K562 (cell line): ENCODE results near the gene TCF3. TPM values are rescaled to one million over a fixed set of nuclear protein-coding genes. Genes with fewer than 3 reads are reported as not detected.

Experiments
- ATAC-seq: fragments of 200-7000 bp; cut with Tn5 transposase; 3 replicates; pipeline ENCODE4 v1.9.1; 2020; ENCODE audit warnings: moderate library complexity
- BruUV-seq: library from RNA; stranded (reverse); fragments of 400-500 nt; replicated peaks from 2 replicates; lab custom pipeline; 2021; lab: Mats Ljungman, UMichigan
- CTCF ChIA-PET: fragments of 300-600 bp; formaldehyde crosslinking; extraction: SDS; loops from one replicate; lab custom pipeline; 2021; ENCODE audit warnings: low intra/inter-chr PET ratio; lab: Yijun Ruan, JAX
- POLR2A ChIA-PET: fragments of 300-600, 350-650 bp; sonication (Branson Sonifier 250); formaldehyde crosslinking; extraction: SDS; loops from one replicate; lab custom pipeline; 2021; ENCODE audit warnings: antibody characterized with exemption, inconsistent platforms; lab: Yijun Ruan, JAX
- DNase-seq, 4 experiments: peaks; one replicate each; pipeline versions ENCODE4 v3.0.0 to v3.0.0-alpha.2; 2011 to 2018; ENCODE audit warnings: low spot score in 3 of 4, mixed read lengths in 3 of 4; ENCODE audit errors: extremely low read depth in 1 of 4
- FAIRE-seq: peaks from 2 replicates; lab custom pipeline; 2011; peaks lifted over from hg19 to GRCh38; lab: Jason Lieb, UNC
- H2AFZ ChIP-seq: 2 replicates; pipeline ENCODE4 v1.6.0; 2011; ENCODE audit warnings: low read depth, low read length, control low read depth, inconsistent platforms
- H3K27ac ChIP-seq: fragments of 200-600 bp; 3 replicates; pipeline ENCODE4 v1.8.0; 2011; ENCODE audit warnings: low read depth, mild to moderate bottlenecking, control low read depth, inconsistent platforms, low read length, moderate library complexity, mixed read lengths; ENCODE audit errors: extremely low read depth
- H3K27me3 ChIP-seq, 2 experiments: fragments of 300-600 bp in 1 of 2; 2 replicates in 1 of 2; 3 replicates in 1 of 2; pipeline versions ENCODE4 v1.6.0 to v1.8.0; 2011; ENCODE audit warnings: inconsistent platforms in 2 of 2, low read length in 2 of 2, mild to moderate bottlenecking in 1 of 2, mixed read lengths in 1 of 2, moderate library complexity in 1 of 2; ENCODE audit not compliant: control insufficient read depth in 2 of 2, insufficient read depth in 2 of 2
- H3K36me3 ChIP-seq: fragments of 300-600 bp; 3 replicates; pipeline ENCODE4 v1.8.0; 2011; ENCODE audit warnings: mild to moderate bottlenecking, low read length, inconsistent platforms; ENCODE audit not compliant: control insufficient read depth, insufficient read depth
- H3K4me1 ChIP-seq, 2 experiments: fragments of 200-600 bp in 1 of 2; replicated peaks in 1 of 2; 2 replicates in 1 of 2; 3 replicates in 1 of 2; pipeline versions ENCODE4 v1.5.1 to v1.8.0; 2011; ENCODE audit warnings: inconsistent platforms in 2 of 2, low read length in 2 of 2, mild to moderate bottlenecking in 1 of 2, mixed read lengths in 1 of 2, moderate library complexity in 1 of 2; ENCODE audit not compliant: control insufficient read depth in 2 of 2, insufficient read depth in 2 of 2
- H3K4me2 ChIP-seq: 2 replicates; pipeline ENCODE4 v1.6.1; 2011; ENCODE audit warnings: low read length, control low read depth, inconsistent platforms, mixed read lengths; ENCODE audit not compliant: insufficient read depth
- H3K4me3 ChIP-seq: fragments of 200-600 bp; sonication (generic), shearing (Covaris generic); 2 replicates; pipeline ENCODE4 v1.5.1; 2016; ENCODE audit warnings: control low read depth, inconsistent platforms
- H3K79me2 ChIP-seq: fragments of 200-600 bp; 3 replicates; pipeline ENCODE4 v1.8.0; 2011; ENCODE audit warnings: low read length, inconsistent platforms; ENCODE audit not compliant: control insufficient read depth, insufficient read depth
- H3K9ac ChIP-seq, 2 experiments: 2 replicates each; pipeline versions ENCODE4 v1.6.0 to v1.6.1; 2011; ENCODE audit warnings: low read depth in 2 of 2, low read length in 2 of 2, control low read depth in 1 of 2, inconsistent platforms in 1 of 2, mild to moderate bottlenecking in 1 of 2, mixed read lengths in 1 of 2; ENCODE audit not compliant: insufficient read depth in 1 of 2
- H3K9me1 ChIP-seq: one replicate; pipeline ENCODE4 v1.6.0; 2011; ENCODE audit warnings: inconsistent platforms, mild to moderate bottlenecking, low read length, moderate library complexity; ENCODE audit not compliant: control insufficient read depth, insufficient read depth
- H3K9me3 ChIP-seq: replicated peaks from 2 replicates; pipeline ENCODE4 v1.5.1; 2011; ENCODE audit warnings: low read depth, low read length, inconsistent platforms; ENCODE audit not compliant: control insufficient read depth, insufficient read depth
- H4K20me1 ChIP-seq: replicated peaks from 2 replicates; pipeline ENCODE4 v1.6.1; 2011; ENCODE audit warnings: low read length, inconsistent platforms, mixed read lengths; ENCODE audit not compliant: control insufficient read depth, insufficient read depth
- NFATC3 ChIP-seq: fragments of 450-650 bp; IDR thresholded peaks from 2 replicates; pipeline ENCODE4 v1.6.1; 2017; ENCODE audit warnings: mild to moderate bottlenecking
- WGBS: fragments of 100-300 bp; shearing (Covaris generic); methylation state at CpG from one replicate; pipeline ENCODE4 v1.1.6; 2016; ENCODE audit warnings: low coverage, mixed read lengths; ENCODE audit not compliant: insufficient coverage; ENCODE audit errors: missing lambda C conversion rate; 5-methylcytosine and 5-hydroxymethylcytosine counted together
- in situ Hi-C: fragments of 300-500 bp; cut with MboI; formaldehyde crosslinking; loops from 4 replicates; pipeline ENCODE4 v1.15.0; 2018; ENCODE audit warnings: inconsistent platforms, mixed read lengths
- intact Hi-C: fragments of 100-400 bp; cut with micrococcal nuclease; formaldehyde crosslinking; loops from 2 replicates; pipeline ENCODE4 v1.14.2; 2022
- polyA plus RNA-seq, 8 experiments: library from polyadenylated mRNA; depleted of rRNA in 4 of 8; stranded (reverse) in 5 of 8; unstranded in 3 of 8; fragments of >200 nt; fragmentation: Nextera tagmentation in 2 of 8; fragmentation: Illumina TruSeq in 1 of 8; extraction: Ambion mirVana in 2 of 8; extraction: Trizol in 1 of 8; gene quantifications; 2 replicates each; pipeline versions ENCODE4 v1.2.1 to v1.2.3, GENCODE V29; 2011 to 2014; ENCODE audit warnings: inconsistent platforms in 1 of 8, missing spikeins in 1 of 8
- total RNA-seq, 7 experiments: library from RNA; depleted of rRNA in 6 of 7; stranded (reverse); fragments of >200 nt in 6 of 7; fragmentation: Illumina TruSeq in 2 of 7; extraction: Trizol in 2 of 7; gene quantifications; 2 replicates each; pipeline versions ENCODE4 v1.2.1 to v1.2.3, GENCODE V29; 2011 to 2021; ENCODE audit warnings: low replicate concordance in 1 of 7
- TF ChIP-seq, protein P1 (sequence below): fragments of 450-650 bp; IDR thresholded peaks from 2 replicates; pipeline ENCODE4 v1.6.1; 2016; ENCODE audit warnings: low read depth

TCF3 gene
- total and polyA plus RNA-seq, 9 of the 15 experiments (the other 6 are each of a cell fraction or from before 2014, with no cell fraction given): 5.6 to 259 (median 84.0) TPM

DNA sequence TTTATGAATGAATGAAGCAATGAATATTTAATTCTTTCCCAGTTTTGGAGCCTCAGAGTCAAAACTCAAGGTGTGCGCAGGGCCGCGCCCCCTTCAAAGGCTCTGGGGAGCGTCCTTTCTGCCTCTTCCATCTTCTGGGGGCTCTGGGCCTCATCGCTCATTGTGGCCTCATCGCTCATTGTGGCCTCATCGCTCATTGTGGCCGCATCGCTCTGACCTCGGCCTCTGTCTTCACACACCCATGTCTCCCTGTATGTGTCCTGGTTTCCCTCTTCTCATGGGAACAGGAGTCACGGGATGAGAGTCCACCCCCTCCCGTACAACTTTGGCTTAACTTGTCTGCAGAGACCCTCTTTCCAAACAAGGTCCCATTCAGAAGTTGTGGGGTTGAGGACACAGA is 81.1 kb downstream of the TCF3 start (continued):
- TF ChIP-seq, protein P1, sequence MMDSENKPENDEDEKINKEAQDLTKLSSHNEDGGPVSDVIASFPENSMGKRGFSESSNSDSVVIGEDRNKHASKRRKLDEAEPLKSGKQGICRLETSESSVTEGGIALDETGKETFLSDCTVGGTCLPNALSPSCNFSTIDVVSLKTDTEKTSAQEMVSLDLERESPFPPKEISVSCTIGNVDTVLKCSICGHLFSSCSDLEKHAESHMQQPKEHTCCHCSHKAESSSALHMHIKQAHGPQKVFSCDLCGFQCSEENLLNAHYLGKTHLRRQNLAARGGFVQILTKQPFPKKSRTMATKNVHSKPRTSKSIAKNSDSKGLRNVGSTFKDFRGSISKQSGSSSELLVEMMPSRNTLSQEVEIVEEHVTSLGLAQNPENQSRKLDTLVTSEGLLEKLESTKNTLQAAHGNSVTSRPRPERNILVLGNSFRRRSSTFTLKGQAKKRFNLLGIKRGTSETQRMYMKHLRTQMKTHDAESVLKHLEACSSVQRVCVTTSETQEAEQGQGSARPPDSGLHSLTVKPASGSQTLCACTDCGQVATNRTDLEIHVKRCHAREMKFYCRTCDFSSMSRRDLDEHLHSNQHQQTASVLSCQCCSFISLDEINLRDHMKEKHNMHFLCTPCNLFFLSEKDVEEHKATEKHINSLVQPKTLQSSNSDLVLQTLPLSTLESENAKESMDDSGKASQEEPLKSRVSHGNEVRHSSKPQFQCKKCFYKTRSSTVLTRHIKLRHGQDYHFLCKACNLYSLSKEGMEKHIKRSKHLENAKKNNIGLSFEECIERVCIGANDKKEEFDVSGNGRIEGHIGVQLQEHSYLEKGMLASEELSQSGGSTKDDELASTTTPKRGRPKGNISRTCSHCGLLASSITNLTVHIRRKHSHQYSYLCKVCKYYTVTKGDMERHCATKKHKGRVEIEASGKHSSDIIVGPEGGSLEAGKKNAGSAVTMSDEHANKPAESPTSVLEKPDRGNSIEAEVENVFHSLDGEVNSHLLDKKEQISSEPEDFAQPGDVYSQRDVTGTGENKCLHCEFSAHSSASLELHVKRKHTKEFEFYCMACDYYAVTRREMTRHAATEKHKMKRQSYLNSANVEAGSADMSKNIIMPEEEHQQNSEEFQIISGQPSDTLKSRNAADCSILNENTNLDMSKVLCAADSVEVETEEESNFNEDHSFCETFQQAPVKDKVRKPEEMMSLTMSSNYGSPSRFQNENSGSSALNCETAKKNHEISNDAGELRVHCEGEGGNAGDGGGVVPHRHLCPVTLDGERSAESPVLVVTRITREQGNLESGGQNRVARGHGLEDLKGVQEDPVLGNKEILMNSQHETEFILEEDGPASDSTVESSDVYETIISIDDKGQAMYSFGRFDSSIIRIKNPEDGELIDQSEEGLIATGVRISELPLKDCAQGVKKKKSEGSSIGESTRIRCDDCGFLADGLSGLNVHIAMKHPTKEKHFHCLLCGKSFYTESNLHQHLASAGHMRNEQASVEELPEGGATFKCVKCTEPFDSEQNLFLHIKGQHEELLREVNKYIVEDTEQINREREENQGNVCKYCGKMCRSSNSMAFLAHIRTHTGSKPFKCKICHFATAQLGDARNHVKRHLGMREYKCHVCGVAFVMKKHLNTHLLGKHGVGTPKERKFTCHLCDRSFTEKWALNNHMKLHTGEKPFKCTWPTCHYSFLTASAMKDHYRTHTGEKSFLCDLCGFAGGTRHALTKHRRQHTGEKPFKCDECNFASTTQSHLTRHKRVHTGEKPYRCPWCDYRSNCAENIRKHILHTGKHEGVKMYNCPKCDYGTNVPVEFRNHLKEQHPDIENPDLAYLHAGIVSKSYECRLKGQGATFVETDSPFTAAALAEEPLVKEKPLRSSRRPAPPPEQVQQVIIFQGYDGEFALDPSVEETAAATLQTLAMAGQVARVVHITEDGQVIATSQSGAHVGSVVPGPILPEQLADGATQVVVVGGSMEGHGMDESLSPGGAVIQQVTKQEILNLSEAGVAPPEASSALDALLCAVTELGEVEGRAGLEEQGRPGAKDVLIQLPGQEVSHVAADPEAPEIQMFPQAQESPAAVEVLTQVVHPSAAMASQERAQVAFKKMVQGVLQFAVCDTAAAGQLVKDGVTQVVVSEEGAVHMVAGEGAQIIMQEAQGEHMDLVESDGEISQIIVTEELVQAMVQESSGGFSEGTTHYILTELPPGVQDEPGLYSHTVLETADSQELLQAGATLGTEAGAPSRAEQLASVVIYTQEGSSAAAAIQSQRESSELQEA: no peak
- TF ChIP-seq, all 486 proteins: peak for 0

DNA sequence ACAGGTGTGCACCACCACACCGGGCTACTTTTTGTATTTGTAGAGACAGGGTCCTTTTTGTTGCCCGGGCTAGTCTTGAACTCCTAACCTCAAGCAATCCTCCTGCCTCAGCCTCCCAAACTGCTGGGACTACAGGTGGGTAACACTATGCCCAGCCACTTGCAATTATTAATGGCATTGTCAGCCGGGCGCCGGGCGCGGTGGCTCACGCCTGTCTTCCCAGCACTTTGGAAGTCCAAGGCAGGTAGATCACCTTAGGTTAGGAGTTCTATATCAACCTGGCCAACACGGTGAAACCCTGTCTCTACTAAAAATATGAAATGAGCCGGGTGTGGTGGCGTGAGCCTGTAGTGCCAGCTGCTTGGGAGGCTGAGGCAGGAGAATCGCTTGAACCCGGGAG is 81.6 kb downstream of the TCF3 start:
- 83% methylated on average over 13 of the region's 13 CpGs for WGBS
- in situ Hi-C loops: no loop called here
- ChIA-PET CTCF (interaction anchor here (0.7 kb wide), 1 partner anchor 54 kb away, joined by 3 read pairs; no protein-coding TSS in a partner anchor), POLR2A (no interaction called here)
- Histone ChIP-seq H3K27ac (no peak overlapping the region), H3K4me3 (no peak overlapping the region), H3K27me3 (no peaks in the 10 kb centered on the region), H3K9ac (no peak overlapping the region), H2AFZ (no peak overlapping the region), H4K20me1 (peaks cover 2% of the 10 kb centered on the region), H3K36me3 (no peaks in the 10 kb centered on the region), H3K4me1 (peaks cover 12 to 54% of the 10 kb centered on the region in 2 experiments), H3K9me3 (no peaks in the 10 kb centered on the region), H3K4me2 (no peak overlapping the region), H3K79me2 (peaks cover 15% of the 10 kb centered on the region), H3K9me1 (no peaks in the 10 kb centered on the region)
- FAIRE-seq: no peak
- BruUV-seq: no TSS peak
- no peak for TF ChIP-seq NFATC3
- DNase-seq: no peak
- intact Hi-C loops: no loop called here
- no peak for ATAC-seq
